GM19452 (cell line): ENCODE data around the gene GAB2.

Experiments used
- ATAC-seq: cut with Tn5 transposase; IDR thresholded peaks from one replicate; pipeline ENCODE4 v1.9.1; 2021; ENCODE audit not compliant: unreplicated experiment

Gene GAB2

GRCh38 chr11:78344676-78345075 is 72.9 kb downstream of the GAB2 start:
- ATAC-seq, result no peak

- no peak for ATAC-seq
Measured at GRCh38 chr11:78344094-78344493, 73.5 kb downstream of the GAB2 start.

GRCh38 chr11:78343303-78343702 is 74.3 kb downstream of the GAB2 start:
- no peak for ATAC-seq

GRCh38 chr11:78341841-78342240 is 75.8 kb downstream of the GAB2 start:
- ATAC-seq, result no peak

- no peak for ATAC-seq
Measured at GRCh38 chr11:78340530-78340929, 77.1 kb downstream of the GAB2 start.

- ATAC-seq, result no peak
Measured at GRCh38 chr11:78339945-78340344, 77.7 kb downstream of the GAB2 start.

GRCh38 chr11:78339483-78339882 is 78.1 kb downstream of the GAB2 start:
- ATAC-seq, result no peak

GRCh38 chr11:78338702-78339101 is 78.9 kb downstream of the GAB2 start:
- no peak for ATAC-seq

GRCh38 chr11:78338138-78338537 is 79.5 kb downstream of the GAB2 start:
- ATAC-seq, result no peak

GRCh38 chr11:78337554-78337924 is 80.1 kb downstream of the GAB2 start:
- ATAC-seq, result no peak

- ATAC-seq, result no peak
Measured at GRCh38 chr11:78336877-78337553, 80.6 kb downstream of the GAB2 start.

GRCh38 chr11:78334109-78334508 is 83.5 kb downstream of the GAB2 start:
- ATAC-seq, result no peak

GRCh38 chr11:78332872-78333271 is 84.7 kb downstream of the GAB2 start:
- ATAC-seq, result no peak

GRCh38 chr11:78332174-78332866 is 85.3 kb downstream of the GAB2 start:
- ATAC-seq, result no peak

GRCh38 chr11:78331711-78332110 is 85.9 kb downstream of the GAB2 start:
- no peak for ATAC-seq

GRCh38 chr11:78330361-78330760 is 87.3 kb downstream of the GAB2 start:
- ATAC-seq, result no peak

GRCh38 chr11:78327945-78328344 is 89.7 kb downstream of the GAB2 start:
- no peak for ATAC-seq

GRCh38 chr11:78325274-78325781 is 92.3 kb downstream of the GAB2 start:
- ATAC-seq, result no peak

- ATAC-seq, result no peak
Measured at GRCh38 chr11:78323363-78323762, 94.3 kb downstream of the GAB2 start.

- ATAC-seq, result no peak
Measured at GRCh38 chr11:78319453-78319955, 98.1 kb downstream of the GAB2 start.

GRCh38 chr11:78318321-78319114 is 99.1 kb downstream of the GAB2 start:
- ATAC-seq, result no peak

- no peak for ATAC-seq
Measured at GRCh38 chr11:78315724-78316123, 101.9 kb downstream of the GAB2 start.
